ENCODE data around the gene TMEM214. TPM values are rescaled to one million over a fixed set of nuclear protein-coding genes. Genes with fewer than 3 reads are reported as not detected.

TMEM214 gene
- total RNA-seq, 1 donor from 2014 or later = 55.3 TPM

DNA sequence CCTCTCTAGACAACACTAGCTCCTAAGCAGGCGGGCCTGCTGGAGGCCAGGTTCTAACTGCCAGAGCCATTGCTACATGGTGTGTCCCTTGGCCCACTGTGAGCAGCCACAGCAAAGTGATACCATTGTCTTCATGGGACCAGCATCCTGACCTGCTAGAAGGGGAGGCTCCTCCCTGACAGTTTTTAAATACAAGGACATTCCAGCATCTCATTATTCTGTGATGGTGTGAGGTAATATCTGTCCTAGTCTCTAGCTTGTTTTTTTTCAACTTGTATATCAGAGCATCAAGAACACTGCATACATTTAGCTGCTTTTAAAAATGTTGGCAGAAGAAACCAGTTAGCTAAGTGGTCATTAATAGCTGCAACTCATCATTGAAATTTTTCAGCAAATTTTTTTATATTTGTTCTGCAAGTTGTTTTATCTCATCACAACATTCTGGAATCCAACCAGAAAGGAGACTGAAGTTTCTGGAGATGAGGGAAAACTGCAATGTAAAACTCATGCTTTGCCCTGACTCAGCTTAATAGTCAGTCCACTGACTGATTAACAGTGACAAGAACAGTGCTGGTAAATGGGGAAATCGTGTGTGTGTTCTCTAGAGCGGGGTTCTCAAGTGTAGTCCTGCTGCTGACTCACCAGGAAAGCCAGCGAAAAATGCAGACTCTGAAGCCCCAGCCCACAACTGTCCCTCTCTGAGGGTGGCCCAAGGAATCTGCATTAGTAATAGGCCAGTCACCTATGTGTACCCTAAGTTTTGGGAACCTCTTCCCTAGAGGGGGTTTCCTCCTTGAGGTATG is 44.5 kb upstream of the TMEM214 start:
- H3K4me3 Mint-ChIP-seq (ENCODE audit: unreplicated experiment) = no peak overlapping the region
- no peaks in the 10 kb centered on the region for H3K36me3 Mint-ChIP-seq (ENCODE audit: low read depth, unreplicated experiment)
- H3K9me3 Mint-ChIP-seq (ENCODE audit: unreplicated experiment) = no peaks in the 10 kb centered on the region
- no peak for DNase-seq (ENCODE audit: low spot score)
- peaks cover 15% of the 10 kb centered on the region for H3K4me1 Mint-ChIP-seq (ENCODE audit: unreplicated experiment)
- no peak for TF ChIP-seq CTCF (IDR thresholded peaks at IDR 0.05; ENCODE audit: unreplicated experiment)
- H3K27ac Mint-ChIP-seq (ENCODE audit: unreplicated experiment) = no peak overlapping the region
- H3K27me3 Mint-ChIP-seq (ENCODE audit: unreplicated experiment) = peaks cover 8% of the 10 kb centered on the region

DNA sequence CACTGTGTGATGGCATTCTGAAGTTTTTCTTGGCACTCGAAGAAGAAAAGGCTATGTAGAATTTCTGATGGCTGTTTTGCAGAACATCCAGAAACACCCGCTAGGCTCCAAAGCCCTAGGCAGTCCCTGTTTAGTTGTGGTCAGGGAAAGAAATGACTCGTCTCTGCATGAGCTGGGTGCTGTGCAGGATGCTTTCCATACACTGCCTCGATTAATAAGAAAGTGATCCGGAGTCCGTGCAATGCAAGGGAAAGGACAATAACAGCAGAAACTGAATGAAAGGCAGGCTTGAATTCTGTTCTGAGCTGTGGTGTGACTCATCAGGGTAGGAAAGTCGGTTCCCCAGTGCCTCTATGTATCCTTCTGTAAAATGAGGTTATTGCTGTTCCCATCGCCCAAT is 43.6 kb upstream of the TMEM214 start:
- Mint-ChIP-seq H3K4me1 (ENCODE audit: unreplicated experiment) (peaks cover 15% of the 10 kb centered on the region), H3K9me3 (ENCODE audit: unreplicated experiment) (no peaks in the 10 kb centered on the region), H3K27me3 (ENCODE audit: unreplicated experiment) (peaks cover 7% of the 10 kb centered on the region), H3K4me3 (ENCODE audit: unreplicated experiment) (no peak overlapping the region), H3K27ac (ENCODE audit: unreplicated experiment) (no peak overlapping the region), H3K36me3 (ENCODE audit: low read depth, unreplicated experiment) (no peaks in the 10 kb centered on the region)
- DNase-seq (ENCODE audit: low spot score) = no peak
- no peak for TF ChIP-seq CTCF (IDR thresholded peaks at IDR 0.05; ENCODE audit: unreplicated experiment)

- no peak overlapping the region for H3K27ac Mint-ChIP-seq (ENCODE audit: unreplicated experiment)
- no peak for TF ChIP-seq CTCF (IDR thresholded peaks at IDR 0.05; ENCODE audit: unreplicated experiment)
- H3K9me3 Mint-ChIP-seq (ENCODE audit: unreplicated experiment) = no peaks in the 10 kb centered on the region
- no peaks in the 10 kb centered on the region for H3K36me3 Mint-ChIP-seq (ENCODE audit: low read depth, unreplicated experiment)
- H3K4me3 Mint-ChIP-seq (ENCODE audit: unreplicated experiment) = no peak overlapping the region
- peaks cover 2% of the 10 kb centered on the region for H3K27me3 Mint-ChIP-seq (ENCODE audit: unreplicated experiment)
- peaks cover 15% of the 10 kb centered on the region for H3K4me1 Mint-ChIP-seq (ENCODE audit: unreplicated experiment)
- no peak for DNase-seq (ENCODE audit: low spot score)
Observed at GRCh38 chr2:26991717-26992116, 41.0 kb upstream of the TMEM214 start.

DNA sequence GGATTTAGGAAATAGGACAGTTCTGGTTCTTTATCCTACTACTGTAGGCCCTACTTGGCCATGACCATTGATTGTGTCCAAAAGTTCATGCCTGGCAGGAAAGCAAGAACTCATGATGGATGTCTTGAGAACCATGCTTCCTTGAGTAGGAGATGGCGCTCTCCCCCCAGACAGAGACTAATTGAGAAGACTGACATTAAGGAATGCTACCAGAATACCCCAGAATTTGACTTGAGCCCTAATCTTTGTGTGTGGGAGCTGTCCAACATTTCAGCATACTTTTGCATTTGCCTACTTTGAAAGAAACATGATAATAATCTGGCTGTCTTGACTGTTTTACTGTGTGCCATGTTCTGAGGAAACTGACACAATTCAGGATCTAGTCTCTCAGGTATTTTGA is 39.0 kb upstream of the TMEM214 start:
- H3K27ac Mint-ChIP-seq (ENCODE audit: unreplicated experiment) = no peak overlapping the region
- DNase-seq (ENCODE audit: low spot score) = no peak
- TF ChIP-seq CTCF (IDR thresholded peaks at IDR 0.05; ENCODE audit: unreplicated experiment) = no peak
- H3K9me3 Mint-ChIP-seq (ENCODE audit: unreplicated experiment) = no peaks in the 10 kb centered on the region
- peaks cover 15% of the 10 kb centered on the region for H3K4me1 Mint-ChIP-seq (ENCODE audit: unreplicated experiment)
- no peak overlapping the region for H3K4me3 Mint-ChIP-seq (ENCODE audit: unreplicated experiment)
- peaks cover 2% of the 10 kb centered on the region for H3K27me3 Mint-ChIP-seq (ENCODE audit: unreplicated experiment)
- H3K36me3 Mint-ChIP-seq (ENCODE audit: low read depth, unreplicated experiment) = no peaks in the 10 kb centered on the region

DNA sequence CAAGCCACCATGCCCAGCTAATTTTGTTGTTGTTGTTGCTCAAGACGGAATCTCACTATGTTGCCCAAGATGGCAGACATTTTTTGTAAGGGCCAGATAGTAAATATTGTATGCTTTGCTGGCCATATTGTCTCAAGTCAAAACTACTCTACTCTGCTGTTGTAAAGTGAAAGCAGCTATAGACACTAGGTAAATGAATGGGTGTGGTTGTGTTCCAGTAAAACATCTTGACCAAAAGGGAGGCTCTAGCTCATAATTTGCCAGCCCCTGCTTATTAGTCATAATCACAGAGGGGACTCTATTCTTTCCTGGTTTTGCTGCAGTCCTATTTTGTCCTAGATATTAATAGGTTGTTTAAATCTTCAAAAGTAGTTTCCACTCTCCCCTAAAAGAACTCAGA is 37.8 kb upstream of the TMEM214 start:
- Mint-ChIP-seq H3K36me3 (ENCODE audit: low read depth, unreplicated experiment) (no peaks in the 10 kb centered on the region), H3K4me3 (ENCODE audit: unreplicated experiment) (no peak overlapping the region), H3K27ac (ENCODE audit: unreplicated experiment) (no peak overlapping the region), H3K27me3 (ENCODE audit: unreplicated experiment) (peaks cover 2% of the 10 kb centered on the region), H3K9me3 (ENCODE audit: unreplicated experiment) (no peaks in the 10 kb centered on the region), H3K4me1 (ENCODE audit: unreplicated experiment) (peaks cover 11% of the 10 kb centered on the region)
- DNase-seq (ENCODE audit: low spot score) = no peak
- TF ChIP-seq CTCF (IDR thresholded peaks at IDR 0.05; ENCODE audit: unreplicated experiment) = no peak
